ENCODE results near the gene NUDT16. TPM values are rescaled to one million over a fixed set of nuclear protein-coding genes. Genes with fewer than 3 reads are reported as not detected.

The NUDT16 gene
- 5.4 and 6.6 TPM in 2 replicates for polyA plus RNA-seq (2011; rRNA removed)
- polyA minus RNA-seq (2011; rRNA and poly(A)+ RNA removed) = 4.1 and 4.3 TPM in 2 replicates

GRCh38 chr3:131381445-131382291 is at the start of gene NUDT16:
Gene NUDT16 (plus strand): TSS chr3:131381774. CDS start chr3:131381805, 31 bp downstream.
- POLR2A ChIA-PET = interaction anchor here (0.5 to 0.6 kb wide), 2 partner anchors 141 to 351 kb away, joined by 4 read pairs; no protein-coding TSS in a partner anchor
- CTCF ChIA-PET = interaction anchor here (1.0 to 1.7 kb wide), 2 partner anchors 15 to 16 kb away, joined by 4 to 6 read pairs; no protein-coding TSS in a partner anchor

DNA sequence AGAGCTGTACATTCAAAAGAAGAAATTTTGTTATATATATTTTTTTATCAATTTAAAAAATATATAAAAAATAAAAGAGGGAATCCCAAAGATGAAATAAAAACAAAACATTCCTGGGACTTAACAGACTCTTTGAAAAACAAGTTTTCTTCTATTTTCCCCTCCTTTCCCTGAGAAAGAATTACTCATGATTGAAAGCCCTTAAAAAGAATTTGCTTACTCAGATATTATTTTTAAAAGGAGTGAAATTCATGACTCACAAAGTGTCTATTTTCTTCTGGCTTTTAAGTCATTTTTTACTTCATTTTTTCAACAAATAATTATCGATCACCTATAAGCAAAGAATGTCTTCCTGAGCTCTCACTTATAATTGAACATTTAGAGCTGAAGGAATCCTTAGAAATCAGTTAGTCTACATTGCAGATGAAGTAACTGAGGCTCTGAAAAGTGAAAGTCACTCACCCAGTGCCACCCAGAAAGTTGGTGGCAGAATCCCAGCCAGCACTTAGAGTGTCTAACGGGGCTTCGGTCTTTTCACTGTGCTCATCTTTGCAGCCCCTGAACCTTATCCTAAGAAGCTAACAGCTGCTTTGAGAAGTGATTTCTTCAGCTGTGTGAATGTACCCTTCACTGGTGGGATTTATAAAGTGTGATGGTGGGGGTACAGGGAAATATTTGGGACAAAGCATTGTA is 42.5 kb upstream of the NUDT16 start:
- TF ChIP-seq CTCF (IDR thresholded peaks at IDR 0.05; ENCODE audit: insufficient read depth, low read depth, low read length) = no peak
- ChIA-PET CTCF (no interaction called here), POLR2A (no interaction called here)
- H3K4me3 ChIP-seq (ENCODE audit: low read depth, low read length) = no peak overlapping the region
- DNase-seq (ENCODE audit: low read depth) = no peak
- no peaks in the 10 kb centered on the region for H3K36me3 ChIP-seq (ENCODE audit: control insufficient read depth, insufficient read depth, low read length)
- no peaks in the 10 kb centered on the region for H3K27me3 ChIP-seq (ENCODE audit: control insufficient read depth, insufficient read depth, low read length)

More at GRCh38 chr3:131381445-131382291, at the start of gene NUDT16:
- H3K27me3 ChIP-seq (ENCODE audit: control insufficient read depth, insufficient read depth, low read length) = no peaks in the 10 kb centered on the region
- peaks cover 2% of the 10 kb centered on the region; the same call in 1 of the 2 replicates for H3K36me3 ChIP-seq (ENCODE audit: control insufficient read depth, insufficient read depth, low read length)
- no peak for TF ChIP-seq CTCF (IDR thresholded peaks at IDR 0.05; ENCODE audit: insufficient read depth, low read depth, low read length)
- peak; percentile 96 for DNase-seq (ENCODE audit: low read depth)
- peak within 1 kb of the TSS; percentile 95 for H3K4me3 ChIP-seq (ENCODE audit: low read depth, low read length)

- POLR2A ChIA-PET = no interaction called here
- no peaks in the 10 kb centered on the region for H3K27me3 ChIP-seq (ENCODE audit: control insufficient read depth, insufficient read depth, low read length)
- no peak for DNase-seq (ENCODE audit: low read depth)
- H3K36me3 ChIP-seq (ENCODE audit: control insufficient read depth, insufficient read depth, low read length) = no peaks in the 10 kb centered on the region
- H3K4me3 ChIP-seq (ENCODE audit: low read depth, low read length) = no peak overlapping the region
- CTCF ChIA-PET = no interaction called here
- TF ChIP-seq CTCF (IDR thresholded peaks at IDR 0.05; ENCODE audit: insufficient read depth, low read depth, low read length) = no peak
These were observed 39.8 kb upstream of the NUDT16 start for GRCh38 chr3:131341761-131342160.

DNA sequence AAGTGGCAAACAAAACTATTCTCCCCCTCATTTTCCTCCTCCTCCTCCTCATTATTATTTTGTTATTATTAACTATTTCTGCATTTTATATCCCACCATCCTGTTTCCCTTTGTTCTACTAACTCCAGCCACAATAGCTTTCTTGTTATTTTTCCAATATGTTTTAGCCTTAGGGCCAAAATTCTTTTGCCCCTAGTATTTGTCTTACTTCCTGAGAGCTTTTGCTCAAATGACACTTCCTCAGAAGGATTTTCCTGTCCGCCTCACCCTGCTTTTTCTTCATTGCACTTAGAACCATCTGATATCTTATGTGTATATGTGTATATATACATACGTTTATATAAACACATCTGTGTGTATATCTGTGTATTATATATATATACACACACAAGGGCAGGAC is 32.7 kb upstream of the NUDT16 start:
- Histone ChIP-seq H3K4me3 (ENCODE audit: low read depth, low read length) (no peak overlapping the region), H3K27me3 (ENCODE audit: control insufficient read depth, insufficient read depth, low read length) (no peaks in the 10 kb centered on the region), H3K36me3 (ENCODE audit: control insufficient read depth, insufficient read depth, low read length) (no peaks in the 10 kb centered on the region)
- no peak for TF ChIP-seq CTCF (IDR thresholded peaks at IDR 0.05; ENCODE audit: insufficient read depth, low read depth, low read length)
- POLR2A ChIA-PET = interaction anchor here (0.7 kb wide), 1 partner anchor 36 kb away, joined by 3 read pairs; no protein-coding TSS in a partner anchor
- CTCF ChIA-PET = no interaction called here
- no peak for DNase-seq (ENCODE audit: low read depth)

GRCh38 chr3:131349454-131349853 is 32.1 kb upstream of the NUDT16 start:
- H3K27me3 ChIP-seq (ENCODE audit: control insufficient read depth, insufficient read depth, low read length) = no peaks in the 10 kb centered on the region
- no peaks in the 10 kb centered on the region for H3K36me3 ChIP-seq (ENCODE audit: control insufficient read depth, insufficient read depth, low read length)
- ChIA-PET CTCF (interaction anchor here (0.6 to 1.0 kb wide), 2 partner anchors 19 to 685 kb away, joined by 3 read pairs; partner anchors contain the start of gene CPNE4), POLR2A (no interaction called here)
- no peak overlapping the region for H3K4me3 ChIP-seq (ENCODE audit: low read depth, low read length)
- DNase-seq (ENCODE audit: low read depth) = no peak
- no peak for TF ChIP-seq CTCF (IDR thresholded peaks at IDR 0.05; ENCODE audit: insufficient read depth, low read depth, low read length)

Measured in BJ (cell line).